Inflammatory macrophage (primary cell): ENCODE results near the gene CBX8.

Experiments used
- DNase-seq, 2 donors: peaks; one replicate each; pipeline ENCODE4 v3.0.0-alpha.2; 2020 to 2022

Gene CBX8

GRCh38 chr17:79835470-79835899, 38.6 kb upstream of the CBX8 start:
- DNase-seq: no peak

- DNase-seq: no peak
Measured at GRCh38 chr17:79834565-79835469, 37.9 kb upstream of the CBX8 start.

- DNase-seq: no peak
Measured at GRCh38 chr17:79833744-79834564, 37.1 kb upstream of the CBX8 start.

GRCh38 chr17:79833110-79833450, 36.2 kb upstream of the CBX8 start:
- no peak for DNase-seq

- no peak for DNase-seq
Measured at GRCh38 chr17:79832218-79833109, 35.6 kb upstream of the CBX8 start.

- DNase-seq: no peak
Measured at GRCh38 chr17:79831265-79832217, 34.7 kb upstream of the CBX8 start.

- no peak for DNase-seq
Measured at GRCh38 chr17:79830763-79831264, 33.9 kb upstream of the CBX8 start.

- DNase-seq: no peak
Measured at GRCh38 chr17:79830303-79830702, 33.4 kb upstream of the CBX8 start.

GRCh38 chr17:79829457-79829856, 32.6 kb upstream of the CBX8 start:
- no peak for DNase-seq

GRCh38 chr17:79829004-79829403, 32.1 kb upstream of the CBX8 start:
- no peak for DNase-seq

- no peak for DNase-seq
Measured at GRCh38 chr17:79826841-79827578, 30.1 kb upstream of the CBX8 start.

GRCh38 chr17:79826204-79826680, 29.4 kb upstream of the CBX8 start:
- peak; percentile 79 to 81 for DNase-seq

GRCh38 chr17:79825580-79825921, 28.7 kb upstream of the CBX8 start:
- no peak for DNase-seq

GRCh38 chr17:79824893-79825579, 28.2 kb upstream of the CBX8 start:
- no peak for DNase-seq

GRCh38 chr17:79824234-79824633, 27.4 kb upstream of the CBX8 start:
- no peak for DNase-seq

GRCh38 chr17:79822583-79823124, 25.8 kb upstream of the CBX8 start:
- DNase-seq: no peak

- DNase-seq: no peak
Measured at GRCh38 chr17:79821331-79822095, 24.6 kb upstream of the CBX8 start.

- no peak for DNase-seq
Measured at GRCh38 chr17:79820959-79821330, 24.1 kb upstream of the CBX8 start.
